OCI-M2 (cell line): ENCODE measurements around the gene VEGFC.

Experiments used
- DNase-seq: peaks from one replicate; lab custom pipeline; 2025; ENCODE audit not compliant: unreplicated experiment; lab: John Stamatoyannopoulos, UW

Gene VEGFC

GRCh38 chr4:176762661-176763308, 29.9 kb downstream of the VEGFC start:
- DNase-seq: no peak

GRCh38 chr4:176761872-176762271, 30.9 kb downstream of the VEGFC start:
- DNase-seq: no peak

GRCh38 chr4:176760471-176760870, 32.3 kb downstream of the VEGFC start:
- no peak for DNase-seq

GRCh38 chr4:176758731-176759130, 34.0 kb downstream of the VEGFC start:
- no peak for DNase-seq

GRCh38 chr4:176758323-176758722, 34.4 kb downstream of the VEGFC start:
- DNase-seq: no peak

- DNase-seq: no peak
Observed at GRCh38 chr4:176755613-176756012, 37.1 kb downstream of the VEGFC start.

- DNase-seq: no peak
Observed at GRCh38 chr4:176755001-176755400, 37.7 kb downstream of the VEGFC start.

GRCh38 chr4:176753049-176753448, 39.7 kb downstream of the VEGFC start:
- DNase-seq: no peak

DNA sequence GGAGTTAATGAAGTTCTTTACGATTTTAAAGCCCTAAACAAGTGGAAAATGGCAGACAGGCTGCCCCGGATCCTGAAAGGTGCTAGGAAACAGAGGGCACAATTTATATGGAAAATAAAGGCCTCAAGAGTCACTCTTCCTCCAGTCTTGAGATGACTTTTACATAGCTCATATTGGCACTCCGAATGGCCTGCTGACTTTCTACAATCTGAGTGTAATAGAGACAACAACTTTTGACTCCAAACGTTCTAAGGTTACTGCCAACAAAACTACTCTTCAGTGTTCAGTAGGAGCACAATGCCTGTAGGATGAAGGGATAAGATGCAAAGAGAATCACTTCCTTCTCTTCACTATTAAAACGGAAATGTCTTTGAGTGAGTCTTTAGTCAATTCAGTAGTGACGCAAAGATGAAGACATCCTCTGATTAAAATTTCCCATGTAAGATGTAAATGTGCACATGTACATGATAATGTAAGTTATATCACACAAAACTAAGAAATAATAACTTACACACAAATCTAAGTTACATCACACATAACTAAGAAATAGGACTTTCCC, 40.5 kb downstream of the VEGFC start:
- DNase-seq: no peak

- DNase-seq: no peak
Observed at GRCh38 chr4:176751061-176751460, 41.7 kb downstream of the VEGFC start.

DNA sequence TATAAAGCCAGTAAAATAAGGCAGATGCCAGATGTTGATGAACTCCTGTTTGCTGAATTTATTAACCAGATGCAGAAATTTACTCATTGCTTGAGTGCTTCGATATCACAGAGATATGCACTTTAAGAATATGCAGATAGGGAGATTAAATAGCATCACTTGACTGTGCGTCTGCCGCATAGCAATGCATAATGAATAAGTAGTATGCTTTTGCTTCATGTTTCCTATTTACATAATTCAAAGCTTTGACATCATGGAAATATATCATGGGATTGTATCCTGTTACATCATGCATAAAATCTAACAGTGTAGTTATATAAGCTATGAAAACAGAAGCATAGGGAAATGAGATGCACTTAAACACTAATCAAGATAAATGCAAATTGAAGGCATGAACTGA, 45.9 kb downstream of the VEGFC start:
- no peak for DNase-seq

- DNase-seq: no peak
Observed at GRCh38 chr4:176745902-176746301, 46.8 kb downstream of the VEGFC start.

- no peak for DNase-seq
Observed at GRCh38 chr4:176744091-176744490, 48.6 kb downstream of the VEGFC start.

DNA sequence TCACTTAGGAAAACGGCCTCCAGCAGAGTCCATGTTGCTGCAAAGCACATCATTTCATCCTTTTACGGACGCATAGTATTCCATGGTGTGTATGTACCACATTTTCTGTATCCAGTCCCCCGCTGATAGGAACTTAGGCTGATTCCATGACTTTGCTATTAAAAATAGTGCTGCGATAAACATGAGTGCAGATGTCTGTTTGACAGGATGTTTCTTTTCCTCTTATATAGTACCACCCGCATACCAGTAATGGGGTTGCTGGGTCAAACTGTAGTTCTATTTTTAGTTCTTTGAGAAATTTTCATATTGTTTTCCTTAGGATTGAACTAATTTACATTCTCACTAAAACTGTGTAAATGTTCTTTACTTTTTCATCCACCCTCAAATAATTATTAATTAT, 50.5 kb downstream of the VEGFC start:
- DNase-seq: no peak

- no peak for DNase-seq
Observed at GRCh38 chr4:176741253-176741652, 51.5 kb downstream of the VEGFC start.

GRCh38 chr4:176735300-176735699, 57.4 kb downstream of the VEGFC start:
- DNase-seq: no peak

DNA sequence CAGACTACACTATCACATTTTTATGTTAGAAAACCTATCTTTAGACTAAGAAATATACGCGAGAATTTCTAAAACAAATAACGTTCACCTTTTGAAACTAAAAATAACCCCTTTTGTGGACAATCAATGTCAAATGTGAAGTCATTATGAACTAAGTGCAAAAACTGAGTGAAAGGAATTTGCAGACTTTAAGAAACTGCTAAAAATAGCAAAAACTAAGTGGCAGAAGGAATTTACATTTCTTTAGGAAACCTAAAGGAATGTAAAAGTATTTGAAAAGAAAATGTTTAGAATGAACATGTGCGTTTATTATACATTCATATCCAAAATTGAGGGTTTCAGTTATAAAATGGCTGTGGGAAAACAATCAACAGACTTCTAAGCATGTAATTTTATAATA, 58.3 kb downstream of the VEGFC start:
- DNase-seq: no peak

DNA sequence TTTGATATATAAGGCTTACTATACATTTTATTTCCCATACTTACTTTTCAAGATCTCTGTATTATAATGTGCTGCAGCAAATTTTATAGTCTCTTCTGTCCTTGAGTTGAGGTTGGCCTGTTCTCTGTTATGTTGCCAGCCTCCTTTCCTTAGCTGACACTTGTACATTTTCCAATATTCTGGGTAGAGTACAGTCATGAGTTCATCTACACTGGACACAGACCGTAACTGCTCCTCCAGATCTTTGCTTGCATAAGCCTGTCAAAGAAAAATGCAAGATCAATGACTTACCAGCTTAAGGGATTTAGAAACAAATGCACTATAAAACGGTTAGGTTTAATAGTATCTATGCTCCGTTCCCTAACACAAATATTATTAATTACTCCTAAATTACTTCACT, 63.2 kb downstream of the VEGFC start:
- DNase-seq: no peak

GRCh38 chr4:176726803-176727202, 65.9 kb downstream of the VEGFC start:
- DNase-seq: no peak

DNA sequence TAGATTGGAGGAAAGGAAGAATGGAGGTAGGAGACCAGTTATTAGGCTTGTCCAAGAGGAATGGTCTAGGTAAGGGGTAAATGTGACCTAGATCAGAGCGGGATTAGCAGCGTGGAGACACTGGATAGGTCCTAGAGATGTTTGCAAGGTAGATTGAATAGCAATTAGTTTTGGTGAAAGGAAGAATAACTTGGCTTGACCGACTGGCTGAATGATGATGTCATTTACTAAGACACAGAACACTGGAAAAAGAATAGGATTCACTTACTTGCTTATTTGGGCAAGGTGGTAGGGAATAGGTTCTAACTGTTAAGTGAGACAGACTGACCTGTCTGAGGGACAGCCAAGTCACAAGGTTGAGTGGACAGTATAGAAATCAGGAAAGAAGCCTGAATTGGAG, 71.3 kb downstream of the VEGFC start:
- DNase-seq: no peak

DNA sequence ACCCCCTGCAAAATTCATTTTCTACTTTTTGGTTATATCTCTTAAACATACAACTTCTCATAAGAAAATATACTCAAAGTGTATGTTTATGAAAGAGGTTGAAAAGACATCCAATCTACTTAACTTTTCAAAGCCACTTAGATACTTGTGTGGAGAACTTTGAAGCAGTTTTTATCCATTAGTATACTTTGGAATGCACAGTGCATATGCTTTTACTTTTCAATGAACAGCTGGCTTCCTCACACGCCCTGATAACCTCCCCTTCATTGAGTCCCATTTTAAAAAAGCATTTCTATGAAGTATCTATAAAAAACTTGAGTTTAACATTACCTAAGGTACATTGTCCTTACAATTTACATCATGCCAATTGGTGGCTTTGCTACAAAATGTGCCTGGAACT, 73.8 kb downstream of the VEGFC start:
- no peak for DNase-seq

DNA sequence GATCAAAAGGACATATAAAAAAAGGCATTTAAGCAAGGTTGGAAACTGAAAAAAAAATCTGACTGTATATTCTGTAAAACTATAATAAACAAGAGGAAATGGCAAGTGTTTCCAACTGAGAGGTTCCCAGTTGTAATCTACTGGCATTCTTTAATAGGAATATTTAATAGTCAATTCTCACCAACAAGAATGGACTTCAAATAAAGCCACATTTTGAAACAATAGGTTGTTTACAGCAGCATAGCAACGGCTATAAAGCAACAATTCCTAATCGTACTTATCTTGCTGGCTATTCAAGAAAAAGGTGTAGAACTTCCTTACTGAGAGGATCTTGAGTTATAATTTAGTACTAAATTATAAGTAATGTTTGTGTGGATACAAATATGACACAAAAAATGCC, 75.5 kb downstream of the VEGFC start:
- no peak for DNase-seq

DNA sequence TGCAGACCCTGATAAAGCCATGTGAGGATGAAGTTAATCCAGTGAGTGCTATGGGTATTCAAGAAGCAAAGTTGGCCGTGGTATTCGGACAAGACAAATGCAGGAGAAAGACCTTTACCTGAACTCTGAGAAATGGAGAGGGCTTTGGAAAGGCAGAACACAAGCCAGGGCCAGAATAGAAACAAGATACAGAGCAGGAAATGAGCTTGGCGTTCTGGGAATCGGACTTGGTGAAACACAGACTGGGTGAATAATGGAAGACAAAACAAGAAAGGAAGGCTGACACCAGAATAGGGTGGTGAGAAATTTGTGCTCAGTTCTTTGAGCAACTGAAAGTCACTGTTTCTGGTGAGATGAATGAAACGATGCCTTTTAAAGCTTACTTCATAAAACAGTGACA, 83.3 kb downstream of the VEGFC start:
- no peak for DNase-seq
